ENCODE measurements around the gene RNF182.

RNF182 gene

GRCh38 chr6:13989496-13990144 lies 64.9 kb downstream of the RNF182 start:
- intact Hi-C loops (cut with DNase I), result no loop called here
- DNase-seq, result no peak

- no peak for DNase-seq
- intact Hi-C loops (cut with DNase I), result no loop called here
Observed at GRCh38 chr6:13990796-13991195, 66.0 kb downstream of the RNF182 start.

GRCh38 chr6:13991393-13991792 lies 66.6 kb downstream of the RNF182 start:
- intact Hi-C loops (cut with DNase I), result no loop called here
- DNase-seq, result no peak

GRCh38 chr6:13992417-13993055 lies 67.8 kb downstream of the RNF182 start:
- intact Hi-C loops (cut with DNase I), result no loop called here
- no peak for DNase-seq

GRCh38 chr6:13993416-13993815 lies 68.7 kb downstream of the RNF182 start:
- intact Hi-C loops (cut with DNase I), result no loop called here
- no peak for DNase-seq

GRCh38 chr6:13998356-13998755 lies 73.6 kb downstream of the RNF182 start:
- intact Hi-C loops (cut with DNase I), result no loop called here
- DNase-seq, result no peak

GRCh38 chr6:14000901-14001300 lies 76.1 kb downstream of the RNF182 start:
- intact Hi-C loops (cut with DNase I), result no loop called here
- no peak for DNase-seq

- intact Hi-C loops (cut with DNase I), result no loop called here
- no peak for DNase-seq
Observed at GRCh38 chr6:14001329-14002012, 76.7 kb downstream of the RNF182 start.

- intact Hi-C loops (cut with DNase I), result no loop called here
- no peak for DNase-seq
Observed at GRCh38 chr6:14002176-14002947, 77.6 kb downstream of the RNF182 start.

GRCh38 chr6:14004258-14004657 lies 79.5 kb downstream of the RNF182 start:
- DNase-seq, result no peak

GRCh38 chr6:14008809-14009208 lies 84.1 kb downstream of the RNF182 start:
- intact Hi-C loops (cut with DNase I), result no loop called here
- no peak for DNase-seq

More at GRCh38 chr6:14004258-14004657, 79.5 kb downstream of the RNF182 start:
- intact Hi-C loops (cut with DNase I), result no loop called here

- intact Hi-C loops (cut with DNase I), result no loop called here
- no peak for DNase-seq
Observed at GRCh38 chr6:14009431-14009830, 84.7 kb downstream of the RNF182 start.

- intact Hi-C loops (cut with DNase I), result no loop called here
- no peak for DNase-seq
Observed at GRCh38 chr6:14010275-14010674, 85.5 kb downstream of the RNF182 start.

GRCh38 chr6:14012313-14013030 lies 87.7 kb downstream of the RNF182 start:
- DNase-seq, result no peak
- intact Hi-C loops (cut with DNase I), result no loop called here

GRCh38 chr6:14015964-14016363 lies 91.2 kb downstream of the RNF182 start:
- intact Hi-C loops (cut with DNase I), result no loop called here

GRCh38 chr6:14016432-14016831 lies 91.7 kb downstream of the RNF182 start:
- DNase-seq, result no peak

More at GRCh38 chr6:14015964-14016363, 91.2 kb downstream of the RNF182 start:
- DNase-seq, result no peak

GRCh38 chr6:14016935-14017625 lies 92.3 kb downstream of the RNF182 start:
- intact Hi-C loops (cut with DNase I), result no loop called here
- no peak for DNase-seq

More at GRCh38 chr6:14016432-14016831, 91.7 kb downstream of the RNF182 start:
- intact Hi-C loops (cut with DNase I), result no loop called here

Data from head of caudate nucleus (tissue), 42 donors.